22Rv1 (cell line): Measurements from ENCODE around the gene ACACB.

Experiments used
- ZFX ChIP-seq: fragments of 450-650 bp; IDR thresholded peaks from 2 replicates; pipeline ENCODE4 v1.6.1; 2017; ENCODE audit warnings: antibody characterized with exemption, borderline replicate concordance
- TF ChIP-seq, protein P1 (sequence below): fragments of 450-650 bp; IDR thresholded peaks from 2 replicates; pipeline ENCODE4 v1.5.1; 2017; ENCODE audit warnings: mild to moderate bottlenecking

DNA sequence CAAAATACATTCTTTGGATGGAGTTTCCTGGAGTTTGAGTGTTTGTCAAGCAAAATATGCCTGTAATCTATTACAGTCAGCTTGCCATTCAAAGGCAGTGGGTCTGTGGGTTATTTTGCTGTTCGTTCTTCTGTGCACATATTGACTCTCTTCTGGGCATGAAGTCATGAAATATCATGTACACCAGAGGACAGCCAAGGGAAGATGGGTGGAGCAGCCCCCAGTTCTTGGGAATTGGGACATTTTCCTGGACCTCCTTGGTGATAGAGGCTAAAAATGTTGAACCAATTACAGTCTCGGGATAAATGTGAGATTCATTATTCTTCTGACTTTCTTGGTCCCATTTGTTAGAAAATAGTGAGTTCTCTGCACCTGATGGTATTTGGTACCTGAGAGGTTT, 103.6 kb downstream of the ACACB start:
- TF ChIP-seq ZFX = no peak
- TF ChIP-seq, protein P1, sequence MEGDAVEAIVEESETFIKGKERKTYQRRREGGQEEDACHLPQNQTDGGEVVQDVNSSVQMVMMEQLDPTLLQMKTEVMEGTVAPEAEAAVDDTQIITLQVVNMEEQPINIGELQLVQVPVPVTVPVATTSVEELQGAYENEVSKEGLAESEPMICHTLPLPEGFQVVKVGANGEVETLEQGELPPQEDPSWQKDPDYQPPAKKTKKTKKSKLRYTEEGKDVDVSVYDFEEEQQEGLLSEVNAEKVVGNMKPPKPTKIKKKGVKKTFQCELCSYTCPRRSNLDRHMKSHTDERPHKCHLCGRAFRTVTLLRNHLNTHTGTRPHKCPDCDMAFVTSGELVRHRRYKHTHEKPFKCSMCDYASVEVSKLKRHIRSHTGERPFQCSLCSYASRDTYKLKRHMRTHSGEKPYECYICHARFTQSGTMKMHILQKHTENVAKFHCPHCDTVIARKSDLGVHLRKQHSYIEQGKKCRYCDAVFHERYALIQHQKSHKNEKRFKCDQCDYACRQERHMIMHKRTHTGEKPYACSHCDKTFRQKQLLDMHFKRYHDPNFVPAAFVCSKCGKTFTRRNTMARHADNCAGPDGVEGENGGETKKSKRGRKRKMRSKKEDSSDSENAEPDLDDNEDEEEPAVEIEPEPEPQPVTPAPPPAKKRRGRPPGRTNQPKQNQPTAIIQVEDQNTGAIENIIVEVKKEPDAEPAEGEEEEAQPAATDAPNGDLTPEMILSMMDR = no peak
